ENCODE data around the gene TANGO2. TPM values are rescaled to one million over a fixed set of nuclear protein-coding genes. Genes with fewer than 3 reads are reported as not detected.

Gene TANGO2
- total RNA-seq, result 56.7 and 62.5 TPM in 2 replicates

GRCh38 chr22:20020533-20021195, at the start of gene TANGO2:
TSS of gene TANGO2 (plus strand) at chr22:20021110. CDS start at chr22:20036799, 15,689 bp downstream.

GRCh38 chr22:20016734-20017621, 3.9 kb upstream of the TANGO2 start, which contains the start of gene ARVCF:
TSS of gene ARVCF (minus strand) at chr22:20016823. CDS start at chr22:19990794, 26,029 bp downstream.

GRCh38 chr22:20079745-20080444, 59.0 kb downstream of the TANGO2 start, which contains the start of gene DGCR8:
TSS of gene DGCR8 (plus strand) at chr22:20080241. CDS start at chr22:20085964, 5,723 bp downstream.

GRCh38 chr22:20115691-20116375, 94.9 kb downstream of the TANGO2 start, which contains the start of gene RANBP1:
TSS of gene RANBP1 (plus strand) at chr22:20116104. CDS start at chr22:20116185, 81 bp downstream.

Other genes starting within 250 kb of the TANGO2 start
- 10.5 and 18.8 TPM in 2 replicates for gene GNB1L, start 166.2 kb upstream of the TANGO2 start, total RNA-seq
- 8.3 and 11.6 TPM in 2 replicates for gene RTL10, start 166.2 kb upstream of the TANGO2 start, total RNA-seq
- 210 and 308 TPM in 2 replicates for gene COMT, start 79.3 kb upstream of the TANGO2 start, total RNA-seq
- gene TXNRD2, start 79.3 kb upstream of the TANGO2 start, total RNA-seq, result 23.4 and 25.9 TPM in 2 replicates
- gene ARVCF, start 4.3 kb upstream of the TANGO2 start, total RNA-seq, result 12.4 and 30.0 TPM in 2 replicates
- gene DGCR8, start 59.1 kb downstream of the TANGO2 start, total RNA-seq, result 26.5 and 32.9 TPM in 2 replicates
- 303 and 588 TPM in 2 replicates for gene RANBP1, start 95.0 kb downstream of the TANGO2 start, total RNA-seq
- gene TRMT2A, start 96.1 kb downstream of the TANGO2 start, total RNA-seq, result 45.2 and 45.3 TPM in 2 replicates
- 7.1 and 7.6 TPM in 2 replicates for gene ZDHHC8, start 110.7 kb downstream of the TANGO2 start, total RNA-seq
- gene CCDC188, start 129.9 kb downstream of the TANGO2 start, total RNA-seq, result 1.5 and 2.3 TPM in 2 replicates
- 0.77 and 1.00 TPM in 2 replicates for gene RTN4R, start 247.2 kb downstream of the TANGO2 start, total RNA-seq

Measured in uterine smooth muscle cell (primary cell).